GM10266 (cell line): ENCODE data around the gene ADARB2.

ENCODE experiments used
- DNase-seq: peaks from one replicate; pipeline ENCODE4 v3.0.0; 2012; ENCODE audit errors: extremely low spot score
- CTCF ChIP-seq: IDR thresholded peaks from 2 replicates; pipeline ENCODE4 v1.5.1; 2012; ENCODE audit warnings: mild to moderate bottlenecking, low read depth; ENCODE audit not compliant: control insufficient read depth, insufficient read depth; ENCODE audit errors: missing control alignments

The ADARB2 gene

DNA sequence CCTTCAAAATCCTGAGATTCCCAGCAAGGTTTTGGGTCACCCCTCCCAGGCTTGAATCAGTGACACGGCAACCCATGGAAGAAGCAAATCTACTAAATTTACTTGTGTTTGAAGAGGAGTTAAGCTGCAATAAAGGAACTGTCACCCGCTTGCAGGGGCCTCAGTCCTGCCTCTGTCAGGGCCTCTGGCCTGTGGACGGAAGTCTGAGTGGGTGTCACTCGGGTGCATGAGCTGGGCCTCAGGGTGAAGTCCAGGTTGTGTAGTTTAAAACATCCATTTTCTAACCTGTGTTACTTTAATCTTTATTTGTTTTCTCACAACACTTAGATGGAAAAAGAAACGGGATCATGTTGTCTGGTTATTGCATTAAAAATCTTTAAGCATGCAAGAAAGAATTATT lies 234.9 kb downstream of the ADARB2 start:
- DNase-seq: no peak
- no peak for TF ChIP-seq CTCF

DNA sequence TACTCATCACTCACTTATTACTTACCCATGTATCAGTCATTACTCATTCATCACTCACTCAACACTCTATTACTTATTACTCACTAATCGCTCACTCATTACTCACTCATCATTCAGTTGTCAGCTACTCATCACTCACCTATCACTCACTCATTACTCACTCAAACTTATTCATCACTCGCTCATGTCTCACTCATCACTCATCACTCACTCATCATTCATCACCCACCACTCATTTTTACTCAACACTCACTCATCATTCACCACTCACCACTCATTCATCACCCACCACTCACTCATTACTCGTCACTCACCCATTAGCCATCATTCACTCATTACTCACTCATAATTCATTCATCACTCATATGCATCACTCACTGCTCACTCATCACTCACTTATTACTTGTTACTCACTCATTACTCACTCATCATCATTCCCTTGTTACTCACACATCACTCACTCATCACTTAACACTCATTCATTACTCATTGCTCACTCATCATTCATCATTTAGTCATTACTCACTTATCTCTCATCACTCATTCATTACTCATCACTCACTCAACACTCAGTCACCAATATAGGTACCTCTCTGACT lies 237.9 kb downstream of the ADARB2 start:
- no peak for TF ChIP-seq CTCF
- no peak for DNase-seq

- no peak for DNase-seq
- no peak for TF ChIP-seq CTCF
These were observed 238.5 kb downstream of the ADARB2 start for GRCh38 chr10:1498746-1499358.

DNA sequence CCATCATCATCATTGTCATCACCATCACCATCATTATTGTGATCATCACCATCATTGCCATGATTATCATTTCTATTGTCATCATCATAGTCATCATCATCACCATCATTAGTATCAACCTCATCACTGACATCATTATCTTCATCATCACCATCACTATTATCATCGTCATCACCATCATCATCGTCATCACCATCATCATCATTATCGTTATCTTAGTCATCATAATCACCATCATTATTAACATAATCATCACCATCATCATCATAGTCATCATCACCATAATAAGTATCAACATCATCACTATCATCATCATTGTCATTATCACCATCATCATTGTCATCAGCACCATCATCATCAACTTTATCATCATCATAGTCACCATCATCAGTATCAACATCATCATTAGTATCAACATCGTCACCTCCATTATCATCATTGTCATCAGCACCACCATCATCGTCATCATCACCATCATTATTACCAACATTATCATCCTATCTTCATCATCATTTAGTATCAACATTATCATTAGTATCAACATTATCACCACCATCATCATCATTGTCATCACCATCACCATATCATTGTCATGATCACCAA lies 241.3 kb downstream of the ADARB2 start:
- no peak for TF ChIP-seq CTCF
- no peak for DNase-seq

DNA sequence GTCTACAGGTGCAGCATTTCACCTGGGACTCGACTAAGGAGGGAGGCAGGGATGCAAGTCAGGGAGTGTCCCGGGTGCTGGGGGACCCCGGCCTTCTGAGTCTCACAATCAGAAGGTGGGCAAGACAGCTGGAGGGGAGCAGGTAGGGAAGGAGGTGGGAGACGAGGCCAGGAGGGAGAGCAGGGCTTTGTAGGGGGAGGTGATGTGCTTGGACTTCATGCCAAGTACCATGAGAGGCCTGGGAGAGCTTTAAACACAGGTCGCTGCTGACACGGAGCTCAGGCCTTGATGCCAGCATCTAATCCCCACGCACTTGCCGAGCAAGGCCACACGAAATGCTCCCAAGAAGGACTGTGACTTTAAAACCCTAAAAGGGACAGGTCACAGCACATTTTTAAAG lies 244.7 kb downstream of the ADARB2 start:
- DNase-seq: no peak
- no peak for TF ChIP-seq CTCF

GRCh38 chr10:1491901-1492300 lies 245.4 kb downstream of the ADARB2 start:
- no peak for DNase-seq
- TF ChIP-seq CTCF: no peak

DNA sequence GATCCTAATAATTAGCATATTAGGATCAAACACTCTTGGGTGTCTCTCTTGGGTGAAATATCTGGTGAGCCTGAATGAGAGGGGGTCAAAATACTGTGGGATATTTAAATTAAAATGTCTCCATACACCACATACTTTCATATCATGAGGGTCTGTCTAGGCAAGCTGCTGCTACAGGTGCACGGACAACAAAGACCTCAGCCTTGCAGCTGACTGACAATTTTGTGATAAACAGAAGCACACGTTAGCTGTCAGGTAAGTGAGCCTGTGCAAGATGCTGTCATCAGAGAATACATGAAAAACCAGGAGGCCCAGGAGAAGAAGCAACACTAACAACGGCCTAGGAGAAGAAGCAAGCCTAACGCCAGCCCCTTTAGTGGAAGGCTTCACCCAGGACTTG lies 247.5 kb downstream of the ADARB2 start:
- no peak for DNase-seq
- no peak for TF ChIP-seq CTCF
